ENCODE measurements around the gene PREPL. TPM values are rescaled to one million over a fixed set of nuclear protein-coding genes. Genes with fewer than 3 reads are reported as not detected.
"Not testable (repeated sequence)": the region's sequence is repeated elsewhere in the genome, so short reads cannot be mapped to it uniquely, and the experiment has no call there.

PREPL gene
- total RNA-seq, 2 experiments from 2014 or later, result 30.0 to 31.4 TPM

GRCh38 chr2:44392338-44392943 lies 31.1 kb upstream of the PREPL start:
- no peak overlapping the region for H3K27ac ChIP-seq (ENCODE audit: low read depth in 1 of 2, low read length in 2 of 2)
- ChIA-PET POLR2A (interaction anchor here (0.6 to 4.8 kb wide), 2 partner anchors 20 to 30 kb away, joined by 3 to 18 read pairs; partner anchors contain the start of genes CAMKMT and PREPL), CTCF (interaction anchor here (0.5 to 1.6 kb wide), 6 partner anchors 11 to 563 kb away, joined by 3 to 8 read pairs (median 3); partner anchors contain the start of genes CAMKMT and PREPL)
- no peak for ATAC-seq (ENCODE audit: poor library complexity)
- H3K27me3 Mint-ChIP-seq, result no peaks in the 10 kb centered on the region
- H3K4me1 Mint-ChIP-seq (ENCODE audit: low read depth), result peaks cover 9% of the 10 kb centered on the region
- H3K36me3 ChIP-seq (ENCODE audit: insufficient read depth, low read length), result no peaks in the 10 kb centered on the region
- H3K4me3 Mint-ChIP-seq, result no peak overlapping the region
- TF ChIP-seq CTCF (IDR thresholded peaks at IDR 0.05), result peak; percentile 83
- DNase-seq, result peak; percentile 13 to 69 (median 38)
- intact Hi-C loops (cut with DNase I, micrococcal nuclease), result loop anchor here (2.0 to 5.0 kb wide), 2 partner anchors 562 to 565 kb away; no protein-coding TSS in a partner anchor
- H3K27ac Mint-ChIP-seq, result no peak overlapping the region
- H3K36me3 Mint-ChIP-seq (ENCODE audit: low read depth), result peaks cover 9% of the 10 kb centered on the region
- H3K4me1 ChIP-seq (ENCODE audit: insufficient read depth, low read length), result no peaks in the 10 kb centered on the region
- H3K9me3 Mint-ChIP-seq, result no peaks in the 10 kb centered on the region
- H3K27me3 ChIP-seq (ENCODE audit: control insufficient read depth in 1 of 2, insufficient read depth in 2 of 2, low read length in 2 of 2), result no peaks in the 10 kb centered on the region
- H3K9me3 ChIP-seq (ENCODE audit: control insufficient read depth in 1 of 2, insufficient read depth in 1 of 2, low read length in 2 of 2), result no peaks in the 10 kb centered on the region
- H3K4me3 ChIP-seq (ENCODE audit: low read length), result no peak overlapping the region

- peaks cover 27% of the 10 kb centered on the region for H3K36me3 Mint-ChIP-seq (ENCODE audit: low read depth)
- Histone ChIP-seq H3K4me3 (ENCODE audit: low read length) (no peak overlapping the region), H3K27me3 (ENCODE audit: control insufficient read depth in 1 of 2, insufficient read depth in 2 of 2, low read length in 2 of 2) (no peaks in the 10 kb centered on the region), H3K27ac (ENCODE audit: low read depth in 1 of 2, low read length in 2 of 2) (no peak overlapping the region), H3K36me3 (ENCODE audit: insufficient read depth, low read length) (no peaks in the 10 kb centered on the region), H3K9me3 (ENCODE audit: control insufficient read depth in 1 of 2, insufficient read depth in 1 of 2, low read length in 2 of 2) (no peaks in the 10 kb centered on the region), H3K4me1 (ENCODE audit: insufficient read depth, low read length) (no peaks in the 10 kb centered on the region)
- TF ChIP-seq CTCF (IDR thresholded peaks at IDR 0.05), result peak; percentile 41
- ChIA-PET POLR2A (interaction anchor here (4.8 kb wide), 1 partner anchor 28 kb away, joined by 18 read pairs; the partner anchor contains the start of genes CAMKMT and PREPL), CTCF (interaction anchor here (1.0 to 1.4 kb wide), 3 partner anchors 13 to 29 kb away, joined by 3 to 5 read pairs (median 4); no protein-coding TSS in a partner anchor)
- ATAC-seq (ENCODE audit: poor library complexity) (no peak), DNase-seq (peak in 1 of 14 experiments; percentile 4)
- intact Hi-C loops (cut with DNase I, micrococcal nuclease), result loop anchor here in 1 of 2 experiments (5.0 kb wide), 1 partner anchor 567 kb away; no protein-coding TSS in a partner anchor
- no peak overlapping the region for H3K27ac Mint-ChIP-seq
- H3K9me3 Mint-ChIP-seq, result peaks cover 7% of the 10 kb centered on the region
- H3K4me1 Mint-ChIP-seq (ENCODE audit: low read depth), result peaks cover 26% of the 10 kb centered on the region
- H3K4me3 Mint-ChIP-seq, result no peak overlapping the region
- H3K27me3 Mint-ChIP-seq, result no peaks in the 10 kb centered on the region
Measured at GRCh38 chr2:44389895-44390294, 28.6 kb upstream of the PREPL start.

GRCh38 chr2:44388877-44389276 lies 27.6 kb upstream of the PREPL start:
- Mint-ChIP-seq H3K36me3 (ENCODE audit: low read depth) (peaks cover 37% of the 10 kb centered on the region), H3K27me3 (no peaks in the 10 kb centered on the region), H3K27ac (no peak overlapping the region), H3K9me3 (peaks cover 7% of the 10 kb centered on the region), H3K4me1 (ENCODE audit: low read depth) (peaks cover 30% of the 10 kb centered on the region), H3K4me3 (no peak overlapping the region)
- Histone ChIP-seq H3K27me3 (ENCODE audit: control insufficient read depth in 1 of 2, insufficient read depth in 2 of 2, low read length in 2 of 2) (no peaks in the 10 kb centered on the region), H3K27ac (ENCODE audit: low read depth in 1 of 2, low read length in 2 of 2) (no peak overlapping the region), H3K4me1 (ENCODE audit: insufficient read depth, low read length) (no peaks in the 10 kb centered on the region), H3K36me3 (ENCODE audit: insufficient read depth, low read length) (no peaks in the 10 kb centered on the region), H3K4me3 (ENCODE audit: low read length) (no peak overlapping the region), H3K9me3 (ENCODE audit: control insufficient read depth in 1 of 2, insufficient read depth in 1 of 2, low read length in 2 of 2) (no peaks in the 10 kb centered on the region)
- CTCF ChIA-PET, result interaction anchor here (1.3 to 1.4 kb wide), 2 partner anchors 14 to 22 kb away, joined by 4 to 5 read pairs; no protein-coding TSS in a partner anchor
- intact Hi-C loops (cut with DNase I, micrococcal nuclease), result no loop called here
- DNase-seq (no peak), ATAC-seq (ENCODE audit: poor library complexity) (no peak)
- POLR2A ChIA-PET, result no interaction called here
- TF ChIP-seq CTCF (IDR thresholded peaks at IDR 0.05), result no peak

- H3K4me3 ChIP-seq (ENCODE audit: low read length); H3K27ac ChIP-seq (ENCODE audit: low read depth in 1 of 2, low read length in 2 of 2); CTCF ChIA-PET; H3K4me1 ChIP-seq (ENCODE audit: insufficient read depth, low read length); DNase-seq; H3K9me3 Mint-ChIP-seq; intact Hi-C loops (cut with DNase I, micrococcal nuclease); H3K27me3 Mint-ChIP-seq; POLR2A ChIA-PET; H3K4me3 Mint-ChIP-seq; H3K9me3 ChIP-seq (ENCODE audit: control insufficient read depth in 1 of 2, insufficient read depth in 1 of 2, low read length in 2 of 2); H3K27ac Mint-ChIP-seq; ATAC-seq (ENCODE audit: poor library complexity); H3K36me3 ChIP-seq (ENCODE audit: insufficient read depth, low read length); H3K27me3 ChIP-seq (ENCODE audit: control insufficient read depth in 1 of 2, insufficient read depth in 2 of 2, low read length in 2 of 2): not testable (repeated sequence)
- Mint-ChIP-seq H3K4me1 (ENCODE audit: low read depth) (peaks cover 30% of the 10 kb centered on the region), H3K36me3 (ENCODE audit: low read depth) (peaks cover 57% of the 10 kb centered on the region)
Measured at GRCh38 chr2:44385226-44385625, 23.9 kb upstream of the PREPL start.

All from CD4-positive, alpha-beta T cell (primary cell).